IPS-18c (cell line): ENCODE results near the gene AP1M1.

ENCODE experiments used
- H3K4me3 ChIP-seq: 2 replicates; pipeline ENCODE4 v1.7.0; 2013; ENCODE audit warnings: low read depth, mild to moderate bottlenecking, low read length, moderate library complexity; ENCODE audit not compliant: insufficient read depth
- H3K9me3 ChIP-seq: one replicate; pipeline ENCODE4 v1.6.1; 2013; ENCODE audit warnings: mild to moderate bottlenecking, low read length, moderate library complexity; ENCODE audit not compliant: control insufficient read depth, insufficient read depth

The AP1M1 gene

GRCh38 chr19:16218851-16219250 lies 21.1 kb downstream of the AP1M1 start:
- H3K9me3 ChIP-seq: peaks cover 2% of the 10 kb centered on the region
- no peak overlapping the region for H3K4me3 ChIP-seq

DNA sequence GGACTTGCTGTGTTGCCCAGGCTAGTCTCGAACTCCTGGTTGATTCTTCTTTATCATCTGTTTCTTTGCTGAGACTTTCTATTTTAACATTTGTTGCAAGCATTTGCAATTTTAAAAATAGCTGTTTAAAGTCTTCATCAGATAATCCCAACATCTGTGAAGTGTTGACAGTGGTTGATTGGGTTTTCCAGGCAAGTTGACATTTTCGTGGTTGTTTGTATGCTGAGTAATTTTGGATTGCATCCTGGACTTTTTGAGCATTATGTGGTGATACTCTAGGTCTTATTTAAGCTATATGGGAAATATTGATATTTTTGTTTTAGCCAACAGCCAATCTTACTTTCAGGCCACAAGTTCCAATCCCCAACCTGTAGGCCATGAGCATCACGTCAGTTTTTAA lies 25.1 kb downstream of the AP1M1 start:
- H3K9me3 ChIP-seq: peaks cover 2% of the 10 kb centered on the region
- no peak overlapping the region for H3K4me3 ChIP-seq

DNA sequence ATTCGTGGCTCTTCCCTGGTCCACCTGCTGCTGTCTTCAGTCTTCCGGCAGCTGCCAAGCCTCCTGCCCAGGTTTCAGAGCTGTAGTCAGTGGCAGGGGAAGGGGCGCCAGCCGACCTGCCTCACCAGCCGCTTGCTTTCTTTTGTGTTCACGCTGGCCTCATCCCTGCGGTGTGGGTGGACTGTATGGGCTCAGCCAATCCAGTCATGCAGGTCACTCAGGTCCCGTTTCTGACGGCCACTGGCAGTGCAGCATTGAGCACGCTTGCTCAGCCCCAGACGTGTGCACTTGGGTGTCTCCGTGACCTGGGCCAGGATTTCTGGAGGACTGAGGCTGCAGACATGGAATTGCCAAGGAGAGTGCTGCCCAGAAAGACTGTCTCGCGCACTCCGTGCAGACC lies 26.0 kb downstream of the AP1M1 start:
- no peak overlapping the region for H3K4me3 ChIP-seq

DNA sequence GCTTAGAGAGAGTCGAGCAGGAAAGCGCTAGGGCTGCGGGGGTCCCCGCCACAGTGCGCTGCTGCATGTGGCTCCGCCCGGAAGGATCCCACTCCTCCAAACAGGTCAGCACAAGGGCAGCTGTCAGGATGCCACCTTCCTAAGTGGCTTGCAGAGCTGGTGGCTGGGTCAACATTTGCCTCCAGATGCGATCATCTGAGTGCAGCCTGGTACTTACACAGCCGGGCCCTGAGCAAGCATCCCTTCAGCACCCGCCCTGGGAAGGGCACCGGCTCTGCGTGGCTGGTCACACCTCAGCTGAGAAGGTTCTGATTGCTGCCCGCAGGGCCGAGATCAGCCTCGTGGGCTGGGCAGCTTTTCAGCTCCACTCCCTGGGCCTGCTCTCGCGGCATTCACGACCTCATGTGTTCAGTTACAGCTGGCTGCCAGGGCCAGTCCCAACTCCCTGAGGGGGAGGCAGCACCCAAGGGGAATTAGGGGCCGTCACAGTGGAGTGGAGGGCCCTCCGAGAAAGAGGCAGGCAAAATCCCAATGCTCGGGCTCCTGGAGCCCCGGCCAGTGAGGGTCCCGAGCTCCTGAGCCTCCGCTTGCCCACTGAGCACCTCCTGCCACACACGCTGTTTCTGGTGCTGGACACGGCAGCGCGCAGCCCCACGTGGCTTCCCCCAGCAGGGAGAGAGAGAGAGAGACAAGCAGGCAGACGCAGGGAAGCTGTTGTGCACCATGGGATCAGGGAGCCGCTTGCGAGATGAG lies 26.8 kb downstream of the AP1M1 start:
- no peak overlapping the region for H3K4me3 ChIP-seq

More for the DNA sequence above, 26.0 kb downstream of the AP1M1 start:
- H3K9me3 ChIP-seq: peaks cover 2% of the 10 kb centered on the region

GRCh38 chr19:16225279-16226183 lies 27.8 kb downstream of the AP1M1 start:
- no peak overlapping the region for H3K4me3 ChIP-seq
- H3K9me3 ChIP-seq: peaks cover 2% of the 10 kb centered on the region

More for the DNA sequence above, 26.8 kb downstream of the AP1M1 start:
- H3K9me3 ChIP-seq: peaks cover 2% of the 10 kb centered on the region

DNA sequence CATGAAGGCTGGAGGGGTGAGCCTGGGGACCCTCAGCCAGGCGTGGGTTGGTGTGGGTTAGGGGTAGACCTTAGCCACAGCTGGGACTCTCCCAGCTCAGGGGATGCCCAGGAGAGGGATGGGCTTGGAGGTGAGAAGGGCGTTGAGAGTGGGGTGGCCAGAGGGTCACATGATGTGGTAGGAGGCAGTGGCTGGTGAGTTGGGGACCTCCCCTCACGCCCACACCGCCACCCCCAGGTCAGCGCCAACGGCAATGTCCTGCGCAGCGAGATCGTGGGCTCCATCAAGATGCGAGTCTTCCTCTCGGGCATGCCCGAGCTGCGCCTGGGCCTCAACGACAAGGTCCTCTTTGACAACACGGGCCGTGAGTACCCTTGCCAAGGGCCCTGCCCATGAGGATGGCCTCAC lies 28.5 kb downstream of the AP1M1 start:
- Histone ChIP-seq H3K9me3 (peaks cover 2% of the 10 kb centered on the region), H3K4me3 (no peak overlapping the region)

DNA sequence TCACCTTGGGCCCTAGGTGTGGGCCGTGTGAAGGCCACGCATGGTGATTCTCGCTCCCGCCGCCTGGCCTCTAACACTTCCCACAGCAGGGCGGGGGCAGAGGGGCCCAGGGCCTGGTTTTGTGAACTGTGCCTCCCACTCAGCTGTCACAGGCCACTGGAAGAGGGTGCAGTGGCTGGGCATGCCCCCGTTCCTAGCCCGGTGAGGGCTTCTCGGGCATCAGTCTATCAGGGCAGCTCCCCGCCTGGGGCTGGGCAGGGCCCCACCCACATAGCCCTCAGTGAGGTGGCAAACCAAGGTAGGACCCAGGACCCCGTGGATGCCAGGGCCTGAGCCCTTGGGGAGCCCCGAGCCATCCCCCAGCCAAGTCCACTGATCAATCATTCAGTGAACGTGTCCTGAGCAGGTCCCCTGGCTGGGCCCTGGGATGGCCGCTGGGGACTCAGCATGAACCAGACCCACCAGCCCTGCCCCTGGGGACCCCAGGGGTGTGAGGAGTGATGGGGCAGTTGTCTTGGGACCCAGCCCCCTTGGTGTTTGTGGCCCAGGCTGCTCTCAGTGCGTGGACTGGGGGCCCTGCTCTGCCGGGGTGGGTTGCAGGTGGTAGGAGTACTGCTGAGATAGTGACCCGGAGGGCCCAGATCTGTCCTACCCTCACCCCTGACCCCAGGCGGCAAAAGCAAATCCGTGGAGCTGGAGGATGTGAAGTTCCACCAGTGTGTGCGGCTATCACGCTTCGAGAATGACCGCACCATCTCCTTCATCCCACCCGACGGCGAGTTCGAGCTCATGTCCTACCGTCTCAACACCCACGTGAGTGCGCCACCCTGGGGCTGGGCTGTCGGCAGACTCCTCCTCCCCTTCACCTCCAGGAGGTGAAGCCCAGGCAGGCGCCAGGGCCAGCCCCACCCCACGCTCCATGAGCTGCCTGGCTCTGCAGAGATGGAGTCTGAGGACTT lies 29.4 kb downstream of the AP1M1 start:
- no peaks in the 10 kb centered on the region for H3K9me3 ChIP-seq
- H3K4me3 ChIP-seq: no peak overlapping the region

GRCh38 chr19:16227837-16228636 lies 30.3 kb downstream of the AP1M1 start:
- Histone ChIP-seq H3K9me3 (no peaks in the 10 kb centered on the region), H3K4me3 (no peak overlapping the region)

- Histone ChIP-seq H3K9me3 (no peaks in the 10 kb centered on the region), H3K4me3 (no peak overlapping the region)
Observed at GRCh38 chr19:16228637-16229321, 31.1 kb downstream of the AP1M1 start.

DNA sequence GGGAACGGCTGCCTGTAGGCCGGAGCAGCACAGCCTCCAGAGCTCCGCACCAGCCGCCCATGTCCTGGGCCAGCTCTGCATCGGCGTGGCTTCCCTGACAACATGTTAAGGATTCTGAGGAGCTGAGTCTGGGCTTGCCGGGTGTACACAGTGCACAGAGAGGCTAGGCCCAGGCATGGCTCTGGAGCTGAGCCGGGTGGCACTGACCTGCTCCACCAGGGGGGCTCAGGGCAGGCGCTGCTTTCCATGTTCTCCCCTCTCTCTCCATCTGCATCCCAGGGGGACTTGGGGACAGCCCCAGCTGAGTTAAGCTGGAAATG lies 31.6 kb downstream of the AP1M1 start:
- Histone ChIP-seq H3K4me3 (no peak overlapping the region), H3K9me3 (no peaks in the 10 kb centered on the region)

DNA sequence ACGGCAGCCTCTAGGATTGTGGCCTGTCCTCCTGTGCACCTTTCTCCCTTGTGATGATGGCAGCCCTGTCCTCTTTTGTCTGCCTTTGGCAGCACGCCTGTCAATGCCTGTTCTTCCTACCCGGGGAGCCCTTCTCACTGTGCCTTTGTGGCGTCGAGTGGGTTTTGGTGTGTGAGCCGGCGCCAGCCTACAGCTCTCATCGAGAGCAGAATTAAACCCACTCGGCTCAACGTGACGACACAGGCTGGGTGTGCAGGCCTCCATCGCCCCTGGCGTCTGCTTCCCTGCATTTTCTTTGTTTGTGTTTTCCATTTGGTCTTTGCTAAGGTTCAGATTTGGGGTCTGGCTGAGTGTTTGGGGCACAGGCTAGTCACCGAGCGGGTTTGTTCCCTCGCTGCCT lies 34.4 kb downstream of the AP1M1 start:
- no peak overlapping the region for H3K4me3 ChIP-seq
- no peaks in the 10 kb centered on the region for H3K9me3 ChIP-seq

DNA sequence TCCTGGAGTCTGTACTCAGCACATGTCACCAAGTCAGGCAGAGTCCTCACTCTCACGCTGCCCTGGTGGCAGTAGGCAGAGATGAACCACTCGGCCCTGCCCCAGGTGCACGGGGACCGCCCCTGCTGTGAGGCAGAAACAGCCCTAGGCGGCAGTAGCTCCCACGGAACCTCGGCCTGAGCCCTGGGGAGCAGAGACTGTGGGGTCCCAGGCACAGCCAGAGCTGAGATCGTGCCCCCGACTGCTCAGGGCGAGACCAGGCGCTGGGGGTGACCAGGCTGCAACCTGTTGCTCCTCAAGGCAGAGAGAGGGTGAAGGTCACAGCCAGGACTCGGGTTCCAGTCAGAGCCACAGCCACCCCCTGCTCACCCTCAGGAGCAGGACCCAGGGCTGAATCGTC lies 34.9 kb downstream of the AP1M1 start:
- Histone ChIP-seq H3K9me3 (no peaks in the 10 kb centered on the region), H3K4me3 (no peak overlapping the region)

DNA sequence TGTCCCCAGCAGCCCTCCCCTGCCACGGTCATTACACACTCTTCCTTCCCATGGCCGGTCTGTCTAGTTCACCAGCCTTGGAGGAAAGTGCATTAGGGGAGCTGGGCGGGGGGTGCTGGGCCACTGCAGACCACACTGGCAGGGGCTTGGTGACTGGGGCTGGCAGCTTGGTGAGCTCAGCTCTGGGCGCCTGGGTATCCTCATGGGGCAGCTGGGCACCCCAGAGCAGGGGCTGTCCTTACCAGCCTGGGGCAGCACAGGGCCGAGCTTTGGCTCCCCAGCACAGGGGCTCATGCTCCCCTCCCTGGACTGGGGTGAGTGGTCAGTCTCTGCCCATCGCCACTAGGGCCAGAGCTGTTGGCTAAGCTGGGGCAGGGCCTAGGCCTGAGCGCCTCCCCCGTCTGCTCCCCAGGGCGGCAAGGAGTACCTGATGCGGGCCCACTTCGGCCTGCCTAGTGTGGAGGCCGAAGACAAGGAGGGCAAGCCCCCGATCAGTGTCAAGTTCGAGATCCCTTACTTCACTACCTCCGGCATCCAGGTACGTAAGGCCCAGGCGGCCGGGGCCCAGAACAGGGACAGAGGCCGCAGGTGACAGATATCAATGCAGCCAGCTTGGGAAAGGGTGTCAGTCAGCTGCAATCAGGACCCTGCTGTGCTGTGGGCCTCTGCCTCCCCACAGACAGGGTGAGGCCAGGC lies 35.5 kb downstream of the AP1M1 start:
- no peaks in the 10 kb centered on the region for H3K9me3 ChIP-seq
- H3K4me3 ChIP-seq: no peak overlapping the region

DNA sequence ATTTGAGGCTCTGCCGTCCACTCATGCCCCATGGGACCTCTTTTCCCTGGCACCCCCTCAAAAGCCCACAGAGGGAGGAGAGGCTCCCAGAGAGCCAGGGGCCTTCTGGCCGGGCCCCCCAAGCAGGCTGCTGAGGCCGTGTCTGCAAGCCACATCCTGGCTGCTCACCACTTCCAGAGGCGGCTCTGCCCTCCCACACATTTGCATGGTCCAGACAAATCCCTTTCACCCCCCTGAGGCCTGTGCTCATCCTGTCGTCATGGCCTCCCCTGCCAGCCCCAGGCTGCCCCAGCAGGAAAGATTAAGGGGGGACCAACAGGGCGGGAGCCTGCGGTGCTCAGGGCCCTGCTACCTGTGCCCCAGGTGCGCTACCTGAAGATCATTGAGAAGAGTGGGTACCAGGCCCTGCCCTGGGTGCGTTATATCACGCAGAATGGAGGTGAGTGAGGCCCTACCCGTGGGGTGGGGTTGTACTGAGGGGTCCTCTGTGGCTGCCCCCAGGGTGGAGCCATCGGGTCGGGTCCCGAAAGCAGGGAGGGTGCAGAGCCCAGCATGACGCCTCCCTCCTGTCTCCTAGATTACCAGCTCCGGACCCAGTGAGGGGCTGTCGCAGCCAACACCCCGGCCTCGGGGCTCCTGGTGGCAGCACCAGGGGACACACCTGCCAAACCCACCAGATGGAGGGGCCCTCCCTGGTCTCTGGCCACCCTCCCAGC lies 36.3 kb downstream of the AP1M1 start:
- Histone ChIP-seq H3K9me3 (no peaks in the 10 kb centered on the region), H3K4me3 (no peak overlapping the region)
